HepG2 (cell line): ENCODE results near the gene INKA2. TPM values are rescaled to one million over a fixed set of nuclear protein-coding genes. Genes with fewer than 3 reads are reported as not detected.

Experiments
- ATAC-seq: fragments of 200-7000 bp; cut with Tn5 transposase; 3 replicates; pipeline ENCODE4 v1.9.1; 2020; ENCODE audit warnings: mild to moderate bottlenecking, moderate library complexity
- BruUV-seq: library from RNA; stranded (reverse); fragments of 400-500 nt; replicated peaks from 2 replicates; lab custom pipeline; 2021; lab: Mats Ljungman, UMichigan
- CTCF ChIA-PET: fragments of 300-600 bp; formaldehyde crosslinking; extraction: SDS; loops from one replicate; lab custom pipeline; 2021; ENCODE audit warnings: low total read pairs, inconsistent platforms, low intra/inter-chr PET ratio; lab: Yijun Ruan, JAX
- POLR2A ChIA-PET: fragments of 350-600 bp; sonication (Branson Sonifier 250); formaldehyde crosslinking; loops from one replicate; lab custom pipeline; 2020; ENCODE audit warnings: antibody characterized with exemption, inconsistent platforms; lab: Yijun Ruan, JAX
- DNase-seq: peaks from one replicate; pipeline ENCODE4 v3.0.0-alpha.2; 2015; ENCODE audit warnings: low spot score
- FAIRE-seq: peaks from 3 replicates; lab custom pipeline; 2011; peaks lifted over from hg19 to GRCh38; lab: Jason Lieb, UNC
- H2AFZ ChIP-seq: one replicate; pipeline ENCODE4 v1.6.1; 2011; ENCODE audit warnings: low read length, inconsistent platforms
- H3K27ac ChIP-seq: fragments of 300-600 bp; 3 replicates; pipeline ENCODE4 v1.8.0; 2011; ENCODE audit warnings: mixed run types, mild to moderate bottlenecking, mixed read lengths, low read length, inconsistent platforms; ENCODE audit not compliant: insufficient read depth; ENCODE audit errors: extremely low read length
- H3K27me3 ChIP-seq, 2 experiments: fragments of 200-600 bp in 1 of 2; 2 replicates in 1 of 2; 3 replicates in 1 of 2; pipeline versions ENCODE4 v1.6.0 to v1.8.0; 2011; ENCODE audit warnings: low read length in 2 of 2, mild to moderate bottlenecking in 2 of 2, moderate library complexity in 2 of 2, inconsistent platforms in 1 of 2; ENCODE audit not compliant: insufficient read depth in 2 of 2, control insufficient read depth in 1 of 2
- H3K36me3 ChIP-seq, 2 experiments: fragments of 200-600 bp in 1 of 2; replicated peaks in 1 of 2; 2 replicates in 1 of 2; 3 replicates in 1 of 2; pipeline versions ENCODE4 v1.5.1 to v1.8.0; 2011; ENCODE audit warnings: low read length in 2 of 2, inconsistent platforms in 1 of 2; ENCODE audit not compliant: insufficient read depth in 2 of 2, control insufficient read depth in 1 of 2
- H3K4me1 ChIP-seq: 2 replicates; pipeline ENCODE4 v1.5.1; 2012; ENCODE audit warnings: low read length, inconsistent platforms; ENCODE audit not compliant: insufficient read depth
- H3K4me2 ChIP-seq: 2 replicates; pipeline ENCODE4 v1.6.0; 2011; ENCODE audit warnings: low read depth, low read length, inconsistent platforms
- H3K4me3 ChIP-seq, 3 experiments: fragments of 200-600 bp in 1 of 3; sonication (generic), shearing (Covaris generic) in 1 of 3; replicated peaks in 1 of 3; 2 replicates each; pipeline ENCODE4 v1.5.1; 2011 to 2016; ENCODE audit warnings: low read length in 3 of 3, inconsistent platforms in 2 of 3, low read depth in 2 of 3, mild to moderate bottlenecking in 2 of 3, control low read depth in 1 of 3, mixed read lengths in 1 of 3; ENCODE audit not compliant: insufficient read depth in 1 of 3
- H3K79me2 ChIP-seq: one replicate; pipeline ENCODE4 v1.6.1; 2011; ENCODE audit warnings: low read length, inconsistent platforms; ENCODE audit not compliant: insufficient read depth
- H3K9ac ChIP-seq: 2 replicates; pipeline ENCODE4 v1.6.0; 2011; ENCODE audit warnings: mild to moderate bottlenecking, low read depth, low read length, inconsistent platforms; ENCODE audit not compliant: insufficient read depth
- H3K9me3 ChIP-seq: 2 replicates; pipeline ENCODE4 v1.5.1; 2012; ENCODE audit warnings: mild to moderate bottlenecking, low read length
- H4K20me1 ChIP-seq: 2 replicates; pipeline ENCODE4 v1.6.0; 2011; ENCODE audit warnings: inconsistent platforms, mild to moderate bottlenecking, low read length, moderate library complexity; ENCODE audit not compliant: insufficient read depth
- POLR2A ChIP-seq, 2 experiments: IDR thresholded peaks; 2 replicates each; pipeline ENCODE4 v1.6.1; 2011; ENCODE audit warnings: low read depth in 2 of 2, low read length in 2 of 2, mild to moderate bottlenecking in 1 of 2, moderate library complexity in 1 of 2; ENCODE audit not compliant: insufficient read depth in 1 of 2
- SETDB1 ChIP-seq: sonication (generic); formaldehyde crosslinking; IDR thresholded peaks from 2 replicates; pipeline ENCODE4 v1.5.1; 2020; ENCODE audit warnings: missing genetic modification reagents, mild to moderate bottlenecking, borderline replicate concordance
- ZBTB7A ChIP-seq: sonication (generic); formaldehyde crosslinking; IDR thresholded peaks from 2 replicates; pipeline ENCODE4 v1.8.0; 2022; ENCODE audit warnings: mild to moderate bottlenecking, missing genetic modification reagents
- ZNF501 ChIP-seq: sonication (generic); formaldehyde crosslinking; IDR thresholded peaks from 2 replicates; pipeline ENCODE4 v1.5.1; 2020; ENCODE audit warnings: mild to moderate bottlenecking, moderate library complexity, missing genetic modification reagents
- whole genome bisulfite sequencing: methylation state at CpG from one replicate; pipeline ENCODE4 v1.1.6; 2017; ENCODE audit warnings: low lambda C conversion rate; 5-methylcytosine and 5-hydroxymethylcytosine counted together
- in situ Hi-C: cut with HindIII; loops from 2 replicates; pipeline ENCODE4 v1.10.0; 2017; ENCODE audit warnings: low pct_unique_long_range_greater_than_20kb; ENCODE audit not compliant: extremely low pct_ligation_motif_present
- intact Hi-C: fragments of 100-400 bp; cut with micrococcal nuclease; formaldehyde crosslinking; loops from one replicate; pipeline ENCODE4 v1.10.0; 2022; ENCODE audit not compliant: unreplicated experiment
- polyA plus RNA-seq, 8 experiments: library from polyadenylated mRNA; depleted of rRNA in 3 of 8; stranded (reverse) in 7 of 8; unstranded in 1 of 8; fragments of >200 nt; fragmentation: Illumina TruSeq in 4 of 8; extraction: Trizol in 4 of 8; gene quantifications; 2 replicates each; pipeline versions ENCODE4 v1.2.1 to v1.2.3, GENCODE V29; 2011 to 2016; ENCODE audit warnings: low read depth in 4 of 8, missing spikeins in 1 of 8, mixed read lengths in 1 of 8; ENCODE audit not compliant: insufficient read depth in 1 of 8
- total RNA-seq, 5 experiments: library from RNA; depleted of rRNA; stranded (reverse); fragments of >200 nt; fragmentation: Illumina TruSeq; extraction: Trizol; gene quantifications; 2 replicates each; pipeline ENCODE4 v1.2.3, GENCODE V29; 2016; ENCODE audit warnings: low read depth in 1 of 5
- TF ChIP-seq, protein P1 (sequence below): sonication (generic); formaldehyde crosslinking; IDR thresholded peaks from 2 replicates; pipeline ENCODE4 v1.4.0; 2020; ENCODE audit warnings: mild to moderate bottlenecking, low read depth, missing genetic modification reagents

The INKA2 gene
- total and polyA plus RNA-seq, 2 of the 13 experiments (the other 11 are each of a cell fraction or from before 2014, with no cell fraction given): 2.6 to 4.6 TPM

- no peaks in the 10 kb centered on the region for H3K9me3 ChIP-seq
- FAIRE-seq (no peak), ATAC-seq (no peak), DNase-seq (no peak)
- BruUV-seq: no TSS peak
- in situ Hi-C loops (no loop called here), intact Hi-C loops (no loop called here)
- H4K20me1 ChIP-seq: no peaks in the 10 kb centered on the region
- WGBS: 63% methylated on average over 8 of the region's 8 CpGs
- peak overlapping the region; percentile 90 for H3K9ac ChIP-seq
- H3K4me3 ChIP-seq: peak overlapping the region in 2 of 3 experiments; percentile 57 to 78; a peak in 5 of 6 replicates
- peak overlapping the region; percentile 83 for H3K4me2 ChIP-seq
- peak overlapping the region; percentile 75 for H3K27ac ChIP-seq
- peaks cover 17% of the 10 kb centered on the region for H3K79me2 ChIP-seq
- peaks cover 78% of the 10 kb centered on the region for H3K4me1 ChIP-seq
- TF ChIP-seq SETDB1 (CRISPR knock-in tag) (no peak), POLR2A (IDR thresholded peaks at IDR 0.05; ENCODE audit: insufficient read depth in 1 of 2, low read depth in 2 of 2, low read length in 2 of 2) (peak in 1 of 2 experiments; percentile 5; a peak in 2 of 4 replicates), ZBTB7A (CRISPR knock-in tag) (0 out of 2 replicates have a peak, but pooled peaks have one; percentile 28), ZNF501 (CRISPR knock-in tag) (0 out of 2 replicates have a peak, but pooled peaks have one; percentile 3)
- TF ChIP-seq, protein P1, sequence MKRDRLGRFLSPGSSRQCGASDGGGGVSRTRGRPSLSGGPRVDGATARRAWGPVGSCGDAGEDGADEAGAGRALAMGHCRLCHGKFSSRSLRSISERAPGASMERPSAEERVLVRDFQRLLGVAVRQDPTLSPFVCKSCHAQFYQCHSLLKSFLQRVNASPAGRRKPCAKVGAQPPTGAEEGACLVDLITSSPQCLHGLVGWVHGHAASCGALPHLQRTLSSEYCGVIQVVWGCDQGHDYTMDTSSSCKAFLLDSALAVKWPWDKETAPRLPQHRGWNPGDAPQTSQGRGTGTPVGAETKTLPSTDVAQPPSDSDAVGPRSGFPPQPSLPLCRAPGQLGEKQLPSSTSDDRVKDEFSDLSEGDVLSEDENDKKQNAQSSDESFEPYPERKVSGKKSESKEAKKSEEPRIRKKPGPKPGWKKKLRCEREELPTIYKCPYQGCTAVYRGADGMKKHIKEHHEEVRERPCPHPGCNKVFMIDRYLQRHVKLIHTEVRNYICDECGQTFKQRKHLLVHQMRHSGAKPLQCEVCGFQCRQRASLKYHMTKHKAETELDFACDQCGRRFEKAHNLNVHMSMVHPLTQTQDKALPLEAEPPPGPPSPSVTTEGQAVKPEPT (CRISPR knock-in tag): no peak
- peaks cover 0 to 5% of the 10 kb centered on the region in 2 experiments; a peak in 1 of 5 replicates for H3K27me3 ChIP-seq
- no peaks in the 10 kb centered on the region for H3K36me3 ChIP-seq
- no peak overlapping the region for H2AFZ ChIP-seq
- ChIA-PET POLR2A (interaction anchor here (1.9 to 3.8 kb wide), 4 partner anchors 10 to 230 kb away, joined by 6 to 22 read pairs (median 9); partner anchors contain the start of gene DDX20), CTCF (no interaction called here)
Measured at GRCh38 chr1:111737216-111738132, 1.7 kb downstream of the INKA2 start.
